ENCODE data around the gene OSBP2.
"Not testable (repeated sequence)": the region's sequence is repeated elsewhere in the genome, so short reads cannot be mapped to it uniquely, and the experiment has no call there.

OSBP2 gene

GRCh38 chr22:30680991-30681770, 13.5 kb upstream of the OSBP2 start:
- DNase-seq, result no peak

- DNase-seq, result no peak
Observed at GRCh38 chr22:30681831-30682230, 12.8 kb upstream of the OSBP2 start.

GRCh38 chr22:30685178-30685577, 9.5 kb upstream of the OSBP2 start:
- no peak for DNase-seq

GRCh38 chr22:30687358-30687757, 7.3 kb upstream of the OSBP2 start:
- no peak for DNase-seq

DNA sequence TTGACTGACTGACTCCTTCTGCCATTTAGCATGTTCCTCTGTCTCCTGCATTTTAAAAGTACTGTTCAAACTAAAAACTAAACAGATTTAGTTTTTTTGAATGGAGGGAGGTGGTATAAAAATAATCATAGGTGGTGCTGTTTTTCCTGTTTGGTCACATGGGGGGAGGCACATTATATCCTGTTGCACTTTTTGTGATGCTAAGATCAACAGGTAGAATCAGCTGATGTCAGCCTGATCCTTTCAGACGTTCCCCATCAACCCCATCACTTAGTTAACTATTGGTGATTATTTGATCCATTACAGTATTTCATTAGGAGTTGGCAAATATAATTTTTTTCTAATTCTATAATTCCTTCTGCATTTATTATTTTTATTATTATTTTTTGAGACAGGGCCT, 5.1 kb upstream of the OSBP2 start:
- DNase-seq, result no peak

GRCh38 chr22:30691204-30691603, 3.5 kb upstream of the OSBP2 start:
- no peak for DNase-seq

- DNase-seq, result no peak
Observed at GRCh38 chr22:30694171-30694639, 469 bp upstream of the OSBP2 start.

DNA sequence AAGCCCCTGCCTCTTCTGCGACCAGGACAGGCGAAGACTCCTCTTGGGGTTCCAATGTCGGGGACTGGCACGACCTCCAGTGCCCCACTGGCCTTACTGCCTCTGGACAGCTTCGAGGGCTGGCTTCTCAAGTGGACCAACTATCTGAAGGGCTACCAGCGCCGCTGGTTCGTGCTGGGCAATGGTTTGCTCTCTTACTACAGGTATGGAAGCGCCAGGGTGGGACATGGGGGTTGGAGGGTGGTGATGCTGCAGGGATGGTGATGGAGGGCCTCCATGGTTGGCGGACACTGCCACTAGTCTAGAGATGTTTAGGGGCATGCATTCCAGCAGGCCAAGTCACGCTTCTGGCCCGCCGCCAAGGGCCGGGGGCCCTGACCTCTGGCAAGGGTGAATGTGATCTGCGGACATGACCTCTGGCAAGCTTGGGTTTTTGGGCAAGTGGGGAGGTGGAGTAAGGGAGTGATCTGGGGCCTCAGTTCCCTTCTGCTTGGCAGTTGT, 727 bp downstream of the OSBP2 start:
- DNase-seq, result no peak

GRCh38 chr22:30695871-30696655, 1.4 kb downstream of the OSBP2 start:
- no peak for DNase-seq

GRCh38 chr22:30697975-30698374, 3.3 kb downstream of the OSBP2 start:
- DNase-seq, result no peak

DNA sequence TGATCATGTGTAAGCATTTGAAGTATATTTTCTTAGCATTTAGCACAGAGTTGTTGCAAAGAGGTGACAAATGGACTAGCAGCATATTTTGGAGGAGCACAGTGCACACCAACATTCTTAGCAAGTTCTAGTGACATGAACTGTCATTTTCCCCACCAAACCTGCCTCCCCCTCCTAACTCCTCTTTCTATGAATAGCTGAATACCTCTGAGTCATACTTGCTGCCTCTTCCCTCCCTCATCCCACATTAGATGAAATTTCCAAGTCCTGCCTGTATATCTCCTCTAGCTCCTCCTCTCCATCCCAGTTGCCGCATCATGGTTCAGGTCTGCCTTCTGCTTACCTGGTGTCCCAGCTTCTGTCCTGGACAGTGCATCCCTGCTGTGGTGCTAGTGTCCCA, 7.2 kb downstream of the OSBP2 start:
- no peak for DNase-seq

DNA sequence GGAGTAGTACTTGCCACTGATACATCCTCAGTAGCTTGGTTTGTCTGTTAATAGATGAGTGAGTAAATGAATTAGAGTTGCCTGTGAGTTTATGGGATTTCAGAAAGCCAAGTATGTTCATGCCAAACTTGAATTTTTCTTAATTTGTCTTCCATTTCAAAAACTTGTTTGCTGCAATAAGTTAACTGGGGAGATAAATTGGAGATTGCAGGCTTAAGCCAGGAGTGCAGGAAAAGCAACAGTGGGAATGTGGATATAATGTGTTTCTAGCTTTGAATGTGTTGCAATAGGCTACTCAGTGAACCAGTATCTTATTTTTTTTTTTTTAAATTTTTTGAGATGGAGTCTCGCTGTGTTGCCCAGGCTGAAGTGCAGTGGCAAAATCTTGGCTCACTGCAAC, 8.2 kb downstream of the OSBP2 start:
- no peak for DNase-seq

DNA sequence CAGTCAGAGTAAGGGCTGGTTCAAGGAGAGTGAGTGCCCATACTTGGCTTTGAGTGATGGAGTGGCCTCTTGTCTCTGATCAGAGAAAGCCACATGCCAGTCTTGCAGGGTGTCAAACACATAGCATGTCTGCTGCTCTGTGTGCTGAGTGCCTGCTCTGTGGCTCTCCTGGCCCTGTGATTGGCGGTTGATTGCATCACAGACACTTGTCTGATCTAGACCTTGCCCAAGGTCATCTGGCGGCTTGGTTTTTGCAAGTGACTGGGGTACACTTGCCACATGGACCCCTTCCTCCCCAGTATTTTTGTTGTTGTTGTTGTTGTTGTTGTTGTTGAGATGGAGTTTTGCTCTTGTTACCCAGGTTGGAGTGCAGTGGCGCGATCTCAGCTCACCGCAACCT, 10.3 kb downstream of the OSBP2 start:
- no peak for DNase-seq

DNA sequence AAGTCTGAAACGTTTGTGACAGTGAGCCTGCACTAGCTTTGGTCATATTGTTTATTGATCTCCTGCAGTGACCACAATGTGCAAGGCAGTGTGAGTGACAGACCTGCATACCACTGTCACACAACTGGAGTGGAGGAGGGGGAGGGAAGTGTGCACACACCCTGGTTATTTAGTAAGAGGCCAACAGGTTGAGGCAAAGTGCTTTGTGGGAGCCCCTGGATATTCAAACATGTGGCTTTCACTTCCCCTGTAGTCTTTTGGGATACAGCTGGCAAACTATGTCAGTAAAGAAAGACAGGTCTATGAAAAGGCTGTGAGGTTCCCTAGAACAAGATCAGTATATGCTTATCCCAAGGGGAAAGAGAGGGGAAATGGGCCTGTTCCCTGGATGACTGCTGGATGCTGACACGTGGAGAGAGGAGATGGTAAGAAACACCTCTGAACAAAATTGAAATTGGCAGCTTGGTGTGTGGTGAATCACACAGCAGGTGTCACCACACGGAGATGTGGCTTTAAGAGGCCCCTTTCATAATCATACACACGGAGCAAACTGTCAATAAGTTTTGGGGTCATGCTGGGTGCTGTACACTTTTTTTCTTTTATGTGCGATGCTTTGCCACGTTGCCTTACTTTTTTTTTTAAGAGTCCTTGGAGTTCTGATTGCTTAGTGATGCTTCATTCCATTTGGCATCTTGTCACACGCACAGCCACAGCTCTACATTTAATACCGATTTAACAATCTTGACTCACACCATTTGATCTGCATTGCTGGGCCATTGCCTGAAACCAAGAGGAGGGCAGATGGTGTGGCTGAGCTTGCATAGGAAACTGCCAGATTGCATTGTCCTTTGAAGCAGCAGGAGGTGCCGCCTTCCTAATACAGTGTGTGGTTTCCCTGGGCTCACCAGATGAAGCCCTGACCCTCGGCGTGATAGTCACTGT, 11.3 kb downstream of the OSBP2 start:
- no peak for DNase-seq

DNA sequence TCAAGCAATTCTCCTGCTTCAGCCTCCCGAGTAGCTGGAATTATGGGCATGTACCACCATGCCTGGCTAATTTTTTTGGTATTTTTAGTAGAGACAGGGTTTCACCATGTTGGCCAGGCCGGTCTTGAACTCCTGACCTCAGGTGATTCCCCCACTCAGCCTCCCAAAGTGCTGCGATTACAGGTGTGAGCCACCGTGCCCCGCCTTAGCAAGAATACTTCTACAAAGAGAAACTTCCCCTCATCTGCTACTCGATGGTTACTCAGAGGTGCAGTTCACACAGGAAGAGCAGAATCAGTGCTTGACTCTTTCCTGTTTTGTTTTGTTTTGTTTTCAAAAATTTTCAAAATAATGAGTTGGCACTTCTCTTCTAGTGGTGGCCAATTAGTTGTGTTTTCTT, 15.3 kb downstream of the OSBP2 start:
- DNase-seq, result not testable (repeated sequence)

- DNase-seq, result no peak
Observed at GRCh38 chr22:30712094-30712493, 17.4 kb downstream of the OSBP2 start.

GRCh38 chr22:30714062-30714461, 19.4 kb downstream of the OSBP2 start:
- no peak for DNase-seq

DNA sequence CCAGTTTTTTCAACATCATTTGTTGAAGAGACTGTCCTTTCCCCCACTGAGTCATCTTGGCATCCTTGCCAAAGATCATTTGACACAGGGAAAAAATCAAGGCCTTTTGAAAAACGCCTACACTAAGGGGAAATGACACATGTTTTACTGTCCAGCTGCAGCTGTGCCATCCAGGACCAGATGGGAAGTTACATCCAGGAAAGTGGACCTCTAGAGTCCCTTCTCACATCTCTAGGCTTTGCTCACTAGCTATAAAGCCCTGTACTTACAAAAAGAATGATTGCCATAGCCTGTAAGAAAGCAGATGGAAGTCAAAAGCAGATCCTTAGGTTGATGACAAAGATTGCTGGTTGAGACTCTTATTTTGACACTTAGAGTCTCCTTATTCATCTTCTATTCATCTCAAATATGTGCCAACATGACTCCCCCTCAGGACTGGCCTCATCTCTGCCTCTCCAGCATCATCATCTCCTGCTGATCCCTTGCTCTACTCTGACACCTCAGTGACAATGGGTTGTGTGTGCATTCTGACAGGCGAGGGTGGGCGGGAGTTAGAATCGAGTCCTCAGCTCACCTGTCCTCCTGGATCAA, 22.8 kb downstream of the OSBP2 start:
- DNase-seq, result no peak

DNA sequence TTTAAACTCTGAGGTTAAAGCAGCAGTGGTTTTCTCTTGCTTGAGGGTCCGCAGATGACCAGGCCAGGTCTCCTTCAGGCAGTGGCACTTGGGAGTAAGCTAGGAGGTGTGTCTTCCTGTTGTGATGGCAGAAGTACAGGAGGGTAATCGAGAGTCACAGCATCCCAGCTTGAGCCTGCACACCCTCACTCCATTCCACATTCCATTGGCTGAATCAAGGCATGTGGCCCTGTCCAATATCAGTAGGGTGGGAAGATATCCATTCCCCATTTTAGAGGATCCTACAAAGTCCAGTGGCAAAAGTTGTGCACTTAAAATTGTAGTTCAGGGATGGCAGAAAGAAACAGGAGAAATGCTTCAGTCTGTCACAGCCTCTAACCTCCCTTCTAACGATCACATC, 23.3 kb downstream of the OSBP2 start:
- DNase-seq, result no peak

GRCh38 chr22:30718491-30718890, 23.8 kb downstream of the OSBP2 start:
- no peak for DNase-seq

DNA sequence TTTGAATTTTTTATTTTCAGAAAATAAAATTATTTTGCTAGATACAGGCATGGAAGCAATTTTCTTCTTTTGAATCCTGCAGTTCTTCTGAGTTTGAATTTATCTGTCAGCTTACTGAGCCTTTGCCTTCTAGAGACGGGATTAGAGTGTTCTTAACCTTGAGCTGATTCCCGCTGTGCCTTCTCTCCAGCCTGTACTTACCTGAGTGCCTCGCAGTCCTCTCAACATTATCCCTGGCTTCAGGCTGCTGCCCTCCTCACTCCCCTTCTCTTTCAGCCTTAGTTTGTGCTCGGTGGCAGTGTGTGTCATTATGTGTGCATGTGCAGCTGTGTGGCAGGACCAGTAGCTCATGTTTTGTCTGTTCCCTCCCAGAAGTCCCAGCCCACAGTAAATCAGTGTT, 24.3 kb downstream of the OSBP2 start:
- no peak for DNase-seq

DNA sequence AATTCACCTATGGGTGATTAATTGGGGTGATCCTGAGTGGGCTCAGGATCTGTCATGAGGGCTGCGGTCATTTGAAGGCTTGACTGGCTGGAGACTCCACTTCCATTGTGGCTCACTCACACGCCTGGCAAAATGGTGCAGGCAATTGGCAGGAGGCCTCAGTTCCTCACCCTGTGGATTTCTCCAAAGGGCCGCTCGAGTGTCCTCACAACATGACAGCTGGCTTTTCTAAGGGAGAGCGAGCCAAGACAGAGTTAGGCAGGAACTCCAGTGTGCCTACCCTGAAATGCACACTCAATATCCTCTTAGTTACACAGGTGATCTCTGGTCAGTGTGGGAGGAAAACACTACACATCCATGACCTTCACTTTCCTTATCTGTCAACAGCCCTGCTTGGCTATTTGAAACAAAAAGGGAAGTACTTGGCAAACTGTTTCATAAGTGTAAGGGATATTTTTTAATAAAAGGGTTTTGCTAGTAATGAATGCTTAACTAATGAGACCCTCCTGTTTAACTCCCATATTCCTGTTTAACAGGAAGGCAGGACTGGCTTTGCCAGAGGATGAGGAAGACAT, 25.7 kb downstream of the OSBP2 start:
- no peak for DNase-seq

All from NCI-H187 treated with DMSO at 0.1 percent for 48 hours (cell line).